GM19324 (cell line): ENCODE results near the gene NALCN.

ENCODE experiments used
- ATAC-seq: cut with Tn5 transposase; IDR thresholded peaks from one replicate; pipeline ENCODE4 v1.9.1; 2021; ENCODE audit warnings: mild to moderate bottlenecking, moderate library complexity; ENCODE audit not compliant: unreplicated experiment, low FRiP score

The NALCN gene

DNA sequence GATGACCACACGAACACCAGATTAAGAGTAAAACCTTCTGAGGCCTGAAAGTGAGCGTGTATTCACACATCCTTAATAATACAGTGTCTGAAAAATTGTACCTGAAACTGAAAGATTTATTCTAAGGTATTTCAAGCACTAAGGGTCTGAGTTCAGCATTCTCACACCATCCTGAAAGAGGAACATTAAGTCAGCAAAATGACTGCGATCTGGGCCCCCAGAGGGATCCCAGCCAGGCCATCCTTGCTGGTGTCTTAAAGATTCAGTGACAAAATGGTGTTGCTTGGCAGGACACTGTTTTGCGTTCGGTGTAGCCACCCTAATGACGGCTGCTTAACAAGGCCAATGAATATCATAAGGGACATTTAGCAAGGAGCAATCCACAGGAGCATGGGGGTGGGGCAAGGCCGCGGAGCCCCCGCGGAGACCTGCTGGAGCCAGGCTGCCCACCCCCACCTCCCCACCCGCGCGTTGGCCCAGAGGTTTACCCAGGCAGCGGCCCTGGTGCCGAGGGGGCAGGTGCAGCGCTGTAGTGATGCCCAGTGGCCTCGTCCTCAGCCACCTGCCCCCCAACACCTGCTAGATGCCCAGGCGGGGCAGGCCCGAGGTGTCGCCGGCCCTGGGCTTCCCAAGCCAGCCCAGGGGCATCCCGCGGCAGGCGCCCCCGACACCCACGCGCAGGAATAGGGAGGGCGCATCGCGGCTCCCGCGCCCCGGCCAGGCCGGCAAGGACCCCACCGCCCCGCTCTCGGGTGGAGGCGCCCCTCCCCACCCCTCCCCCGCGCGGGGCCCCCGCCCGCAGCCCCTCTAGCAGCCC, 742 bp downstream of the NALCN start:
- peak; percentile 62 for ATAC-seq

GRCh38 chr13:101412076-101412475, 4.2 kb downstream of the NALCN start:
- ATAC-seq = no peak

GRCh38 chr13:101408992-101409656, 7.2 kb downstream of the NALCN start:
- ATAC-seq = no peak

DNA sequence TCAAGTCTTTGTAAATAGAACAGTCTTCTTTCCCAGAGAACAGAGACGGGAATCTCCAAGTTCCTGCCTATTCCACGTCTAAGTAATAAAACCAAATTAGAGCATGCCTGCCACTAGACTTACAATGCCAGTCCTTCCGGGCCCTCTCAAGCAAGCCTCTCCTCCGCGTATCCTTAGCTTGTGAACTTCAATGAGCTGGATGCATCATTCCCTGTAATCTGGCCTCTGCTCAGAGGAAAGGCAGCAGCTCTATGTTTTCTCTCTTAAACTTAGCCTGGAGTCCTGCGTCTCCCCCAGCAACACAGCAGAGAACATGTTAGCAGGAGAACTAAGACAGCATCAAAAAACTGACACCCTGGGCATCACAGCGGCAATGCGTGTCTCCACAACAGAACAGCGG, 8.2 kb downstream of the NALCN start:
- ATAC-seq = no peak

DNA sequence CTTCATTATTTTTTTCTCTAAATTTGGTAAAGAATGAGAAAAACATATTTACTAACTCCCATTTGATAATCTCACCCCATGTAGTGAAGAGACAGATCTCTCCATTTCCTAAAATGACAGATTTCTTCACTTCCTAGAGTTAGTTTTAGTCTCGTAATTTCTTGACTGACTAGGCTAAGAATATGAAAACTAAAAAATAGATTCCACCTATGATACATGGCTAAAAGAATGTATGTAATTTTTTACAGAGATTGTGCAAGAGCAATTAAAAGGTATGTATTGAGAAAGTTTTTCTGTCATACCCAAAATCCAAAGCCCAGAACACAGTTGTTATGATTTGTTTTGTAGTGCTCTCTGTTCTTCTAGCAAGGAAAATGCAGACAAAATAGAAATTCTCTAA, 9.5 kb downstream of the NALCN start:
- ATAC-seq = no peak

- no peak for ATAC-seq
These were observed 15.1 kb downstream of the NALCN start for GRCh38 chr13:101401196-101401595.

GRCh38 chr13:101399365-101399764, 16.9 kb downstream of the NALCN start:
- no peak for ATAC-seq

DNA sequence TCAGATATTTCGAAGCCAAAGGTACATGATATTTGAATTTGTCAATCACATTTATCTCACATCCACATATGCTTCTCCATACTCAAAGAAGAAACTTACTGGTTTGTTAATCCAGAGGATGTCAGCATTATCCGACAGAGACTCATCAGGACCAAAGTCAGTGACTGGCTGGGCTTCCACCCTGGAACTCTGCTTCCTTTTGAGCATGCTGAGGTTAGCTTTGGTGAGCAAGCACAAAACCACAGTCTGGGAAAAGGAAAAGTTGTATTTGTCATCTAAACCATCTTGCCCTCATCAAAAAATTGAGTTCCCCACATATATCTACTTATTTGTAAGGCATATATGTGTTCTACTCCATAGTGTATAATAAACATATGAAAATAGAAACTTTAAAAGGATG, 17.4 kb downstream of the NALCN start:
- ATAC-seq = no peak

DNA sequence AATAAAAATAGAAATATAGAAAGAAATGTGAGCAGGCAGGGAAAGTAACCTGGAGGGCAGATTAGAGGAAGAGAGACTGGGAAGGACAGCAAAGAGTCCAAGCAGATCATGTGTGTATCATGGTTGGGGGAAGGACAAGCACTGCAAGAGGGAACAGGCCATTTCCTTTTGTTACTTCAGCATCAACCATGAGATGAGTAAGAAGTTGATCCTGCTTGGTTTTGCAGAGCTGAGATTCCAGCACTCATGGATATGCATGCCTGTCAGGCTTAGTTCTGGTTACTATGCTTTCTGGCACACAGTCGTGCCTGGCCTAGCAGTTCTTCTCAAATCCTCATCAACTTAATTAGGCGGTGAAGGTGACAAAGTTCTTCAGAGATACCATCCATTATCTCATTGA, 18.1 kb downstream of the NALCN start:
- no peak for ATAC-seq

DNA sequence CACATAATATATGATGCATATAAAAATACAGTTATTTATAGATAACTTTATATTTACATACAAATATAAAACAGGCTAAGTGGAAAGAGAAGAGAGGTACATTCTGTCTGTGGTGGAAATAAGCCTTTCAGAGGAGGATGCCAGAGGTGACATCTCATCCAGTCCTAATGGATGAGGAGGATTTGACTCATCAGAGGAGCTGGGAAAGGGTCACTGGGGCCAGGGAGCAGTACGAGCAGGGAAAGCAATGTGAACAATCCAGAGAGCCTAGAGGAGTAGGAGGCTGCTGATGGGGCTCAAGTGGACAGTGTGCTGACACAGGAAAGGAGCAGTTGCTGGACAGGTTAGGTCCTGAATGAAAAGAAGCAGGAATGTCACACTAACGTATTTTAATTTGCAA, 18.6 kb downstream of the NALCN start:
- ATAC-seq = no peak

- no peak for ATAC-seq
These were observed 21.7 kb downstream of the NALCN start for GRCh38 chr13:101394605-101395004.

DNA sequence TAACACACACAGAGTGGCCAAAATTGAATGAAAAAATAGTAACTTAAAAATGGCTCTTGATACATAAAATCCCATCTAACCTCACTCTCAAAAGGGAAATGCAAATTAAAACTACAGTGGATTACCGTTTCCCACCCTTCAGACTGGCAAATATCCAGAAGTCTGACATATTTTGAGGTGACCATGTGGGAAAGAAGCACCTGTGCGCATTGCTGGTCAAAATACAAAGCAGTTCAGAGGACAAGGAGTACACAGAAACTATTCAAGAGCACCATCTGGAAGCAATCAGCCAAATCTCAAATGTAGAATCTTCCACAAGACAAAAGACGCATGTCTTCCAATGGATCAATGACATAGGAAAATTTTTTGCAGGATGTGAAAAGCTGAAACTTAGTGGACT, 23.2 kb downstream of the NALCN start:
- ATAC-seq = no peak

DNA sequence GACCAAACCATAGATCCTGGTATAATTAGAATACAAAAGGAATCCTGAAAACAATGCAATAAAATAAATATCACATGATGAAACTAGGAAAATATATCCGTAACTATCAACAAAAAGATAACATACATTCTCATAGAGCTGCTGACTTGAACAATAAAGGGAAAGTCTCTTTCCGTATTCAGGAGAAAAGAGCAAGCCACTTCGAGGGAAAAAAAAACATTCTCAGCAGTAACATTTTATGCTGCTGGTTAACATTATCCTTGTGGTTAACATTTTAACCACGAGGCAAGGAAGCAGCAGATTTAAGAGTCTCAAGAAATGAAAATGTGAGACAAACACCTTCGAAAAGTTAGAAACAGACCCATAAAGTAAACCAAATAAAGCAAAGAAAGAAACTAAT, 25.8 kb downstream of the NALCN start:
- ATAC-seq = no peak

DNA sequence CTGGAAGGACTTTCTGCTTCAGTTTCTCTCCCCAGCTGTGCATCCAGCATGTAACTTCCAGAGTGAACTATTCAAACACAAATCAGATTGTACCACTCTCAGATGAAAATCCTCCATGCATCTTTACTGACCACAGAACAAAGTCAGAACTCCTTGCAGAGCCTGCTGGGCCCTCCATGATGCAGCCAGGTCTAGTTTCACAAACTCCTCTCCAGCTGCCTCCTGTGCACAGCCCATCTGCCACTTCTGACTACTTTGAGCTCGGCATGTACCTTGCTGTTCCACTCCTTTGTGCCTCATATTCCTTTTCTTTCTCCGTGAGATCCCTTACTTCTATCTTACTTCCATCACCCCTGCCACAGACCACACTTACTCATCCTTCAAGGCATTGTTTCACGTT, 31.4 kb downstream of the NALCN start:
- ATAC-seq = no peak

GRCh38 chr13:101383595-101383994, 32.7 kb downstream of the NALCN start:
- ATAC-seq = no peak

DNA sequence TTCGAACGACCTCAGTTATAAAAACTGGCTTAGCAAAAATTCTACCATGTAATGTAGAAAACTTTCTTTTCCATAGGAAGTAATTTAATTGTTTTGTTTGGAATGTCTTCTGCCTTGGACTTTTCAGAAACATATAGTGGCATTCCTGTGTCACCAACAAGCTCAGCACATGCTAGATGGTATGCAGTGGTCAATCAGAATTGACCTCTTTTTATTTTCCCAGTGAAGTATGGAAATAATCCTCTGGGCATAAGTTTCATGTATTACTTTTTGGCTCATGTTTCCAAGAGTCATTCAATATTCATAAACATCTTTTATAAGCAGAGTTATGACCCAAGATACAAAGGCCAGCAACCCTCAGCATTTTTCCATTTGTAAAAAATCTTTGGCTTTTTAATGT, 33.6 kb downstream of the NALCN start:
- ATAC-seq = no peak

GRCh38 chr13:101382086-101382485, 34.2 kb downstream of the NALCN start:
- ATAC-seq = no peak

DNA sequence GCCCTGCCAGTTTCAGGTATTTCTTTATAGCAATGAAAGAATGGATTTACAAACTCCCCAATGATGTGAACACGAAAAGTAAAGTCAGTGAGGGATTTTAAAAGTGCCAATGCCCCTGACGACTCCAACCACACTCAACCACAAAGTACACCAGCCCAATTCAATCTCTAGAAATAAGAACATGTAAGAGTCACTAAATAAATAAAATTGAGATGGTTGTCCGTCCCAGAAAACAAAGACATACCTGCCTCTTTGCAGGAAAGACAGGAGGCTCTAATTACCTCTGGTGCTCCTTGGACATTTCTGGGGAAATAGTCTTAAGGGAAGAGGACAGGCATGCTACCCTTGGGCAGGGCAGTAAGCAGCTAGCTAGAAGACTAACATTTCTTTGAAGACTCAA, 55.8 kb downstream of the NALCN start:
- no peak for ATAC-seq

GRCh38 chr13:101354895-101355294, 61.4 kb downstream of the NALCN start:
- ATAC-seq = no peak

GRCh38 chr13:101346942-101347728, 69.2 kb downstream of the NALCN start:
- ATAC-seq = no peak

DNA sequence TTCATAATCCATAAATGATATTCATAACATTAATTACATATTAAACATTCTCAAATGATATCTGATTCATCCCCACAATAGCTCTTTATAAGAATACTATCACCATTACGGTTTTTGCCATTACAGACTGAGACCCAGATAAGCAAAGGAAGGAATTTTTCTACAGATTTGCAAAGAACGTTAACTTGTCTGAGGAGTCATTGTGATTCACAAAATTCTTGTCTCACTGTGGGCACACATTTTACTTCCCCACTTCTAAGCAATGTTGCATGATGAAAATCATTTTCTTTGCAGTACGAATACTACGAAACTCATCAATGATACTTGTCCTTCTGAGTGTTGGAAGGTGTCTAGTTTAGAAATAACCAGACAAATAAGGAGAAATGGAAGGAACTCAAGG, 70.1 kb downstream of the NALCN start:
- ATAC-seq = no peak
